Measurements from ENCODE around the gene HUNK. TPM values are rescaled to one million over a fixed set of nuclear protein-coding genes. Genes with fewer than 3 reads are reported as not detected.

Gene HUNK
- total and polyA plus RNA-seq, 2 of the 8 experiments (the other 6 are each of a cell fraction or from before 2014, with no cell fraction given), result 1.9 to 10.2 TPM

DNA sequence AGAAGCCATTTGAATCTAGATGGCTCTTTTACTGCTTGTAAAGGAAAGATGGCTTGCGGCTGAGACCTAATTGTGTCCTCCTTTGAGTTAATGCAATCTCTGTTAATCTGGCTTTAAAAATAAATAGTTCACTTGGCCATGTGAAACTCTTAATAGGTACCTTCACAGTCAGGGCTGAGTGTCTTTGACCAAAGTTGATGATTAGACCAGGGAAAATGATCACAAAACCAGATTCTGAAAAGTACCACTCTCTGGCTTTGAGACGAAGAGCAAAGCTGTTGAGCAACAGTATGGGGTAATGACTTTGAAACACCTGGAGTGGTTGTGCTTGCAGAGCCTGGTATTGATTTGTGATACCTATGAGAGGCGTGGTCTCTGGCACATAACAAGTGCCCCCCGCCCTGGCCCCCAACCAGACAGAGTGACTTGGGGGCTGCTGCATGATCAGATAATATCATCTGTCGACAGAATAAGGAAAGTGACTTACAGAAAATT is 4.7 kb downstream of the HUNK start:
- ChIA-PET CTCF (ENCODE audit: partially characterized antibody) (interaction anchor here (0.5 to 1.1 kb wide), 4 partner anchors 23 to 363 kb away, joined by 3 read pairs; no protein-coding TSS in a partner anchor), POLR2A (ENCODE audit: partially characterized antibody) (interaction anchor here (1.2 kb wide), 1 partner anchor 12 kb away, joined by 3 read pairs; no protein-coding TSS in a partner anchor)
- no peaks in the 10 kb centered on the region for H3K36me3 ChIP-seq (ENCODE audit: control insufficient read depth in 2 of 4, insufficient read depth in 4 of 4, low read length in 3 of 4)
- H2AK5ac ChIP-seq (ENCODE audit: low read depth, low read length), result no peak overlapping the region
- H3K79me1 ChIP-seq (ENCODE audit: low read depth, low read length), result peaks cover 3% of the 10 kb centered on the region; the same call in 1 of the 2 replicates
- DNase-seq (ENCODE audit: low read depth in 1 of 2, low spot score in 2 of 2), result no peak
- no peak overlapping the region for H4K91ac ChIP-seq (replicated peaks; ENCODE audit: insufficient read length, low read length)
- H3K4me3 ChIP-seq (ENCODE audit: extremely low read depth in 1 of 4, insufficient read depth in 2 of 4, low read depth in 3 of 4, low read length in 4 of 4), result no peak overlapping the region
- H2BK12ac ChIP-seq (ENCODE audit: low read depth, low read length), result no peak overlapping the region
- no peak overlapping the region for H2AFZ ChIP-seq (ENCODE audit: low read length)
- H2BK20ac ChIP-seq (ENCODE audit: low read length), result no peak overlapping the region
- H3K4me2 ChIP-seq (ENCODE audit: insufficient read depth in 1 of 2, low read depth in 2 of 2, low read length in 2 of 2), result no peak overlapping the region
- H3K27ac ChIP-seq (ENCODE audit: low read depth, low read length), result no peak overlapping the region
- H3K56ac ChIP-seq (replicated peaks; ENCODE audit: insufficient read length, low read depth, low read length), result no peak overlapping the region
- no peak overlapping the region for H3K9ac ChIP-seq (replicated peaks in 1 of 4; ENCODE audit: extremely low read depth in 1 of 4, low read depth in 3 of 4, low read length in 3 of 4)
- no peak overlapping the region for H3K14ac ChIP-seq (ENCODE audit: insufficient read length)
- peaks cover 0 to 31% of the 10 kb centered on the region in 2 experiments; a peak in 3 of 4 replicates for H3K79me2 ChIP-seq (ENCODE audit: control insufficient read depth in 1 of 2, insufficient read depth in 2 of 2, low read length in 2 of 2)
- WGBS, 2 experiments (ENCODE audit: extremely low coverage in 1 of 2, insufficient coverage in 1 of 2, insufficient read length in 1 of 2, insufficient replicate concordance in 2 of 2, low coverage in 1 of 2, low lambda C conversion rate in 2 of 2, missing lambda C conversion rate in 1 of 2), result 77% methylated on average over 5 of the region's 5 CpGs; no CpG with 5 or more reads in 1 of the 2 experiments
- FAIRE-seq, result no peak
- no peak overlapping the region for H4K8ac ChIP-seq (ENCODE audit: extremely low read depth, insufficient read depth, low read length)
- H2BK15ac ChIP-seq (ENCODE audit: low read length), result no peak overlapping the region
- H2BK120ac ChIP-seq (replicated peaks; ENCODE audit: low read depth, low read length), result no peak overlapping the region
- peaks cover 0 to 3% (median 0%) of the 10 kb centered on the region in 4 experiments; a peak in 3 of 7 replicates for H3K27me3 ChIP-seq (replicated peaks in 1 of 4; ENCODE audit: control insufficient read depth in 3 of 4, extremely low read depth in 1 of 4, insufficient read depth in 3 of 4, low read length in 3 of 4)
- no peak overlapping the region for H3K23ac ChIP-seq (ENCODE audit: insufficient read length)
- no peaks in the 10 kb centered on the region for H3K9me3 ChIP-seq (ENCODE audit: insufficient read depth in 2 of 2, low read depth in 1 of 2, low read length in 1 of 2)
- no peak overlapping the region for H2BK5ac ChIP-seq (ENCODE audit: low read depth, low read length)
- no peak overlapping the region for H3K18ac ChIP-seq (ENCODE audit: extremely low read depth, low read length)
- H3K23me2 ChIP-seq (ENCODE audit: low read depth, low read length), result peaks cover 15% of the 10 kb centered on the region; the same call in 1 of the 2 replicates
- peaks cover 0 to 2% of the 10 kb centered on the region in 2 experiments for H4K20me1 ChIP-seq (replicated peaks in 1 of 2; ENCODE audit: control insufficient read depth in 1 of 2, insufficient read depth in 2 of 2, low read length in 2 of 2)
- no peak overlapping the region for H4K5ac ChIP-seq (ENCODE audit: insufficient read length, low read depth, low read length)
- H3K4ac ChIP-seq (replicated peaks; ENCODE audit: insufficient read length, low read depth, low read length), result no peak overlapping the region
- peaks cover 4 to 20% (median 10%) of the 10 kb centered on the region in 4 experiments for H3K4me1 ChIP-seq (replicated peaks in 1 of 4; ENCODE audit: control insufficient read depth in 3 of 4, insufficient read depth in 4 of 4, low read length in 3 of 4)
- TF ChIP-seq ZNF274 (IDR thresholded peaks at IDR 0.05; ENCODE audit: borderline replicate concordance, extremely low read depth, low read length), result no peak
- TF ChIP-seq, protein P1, sequence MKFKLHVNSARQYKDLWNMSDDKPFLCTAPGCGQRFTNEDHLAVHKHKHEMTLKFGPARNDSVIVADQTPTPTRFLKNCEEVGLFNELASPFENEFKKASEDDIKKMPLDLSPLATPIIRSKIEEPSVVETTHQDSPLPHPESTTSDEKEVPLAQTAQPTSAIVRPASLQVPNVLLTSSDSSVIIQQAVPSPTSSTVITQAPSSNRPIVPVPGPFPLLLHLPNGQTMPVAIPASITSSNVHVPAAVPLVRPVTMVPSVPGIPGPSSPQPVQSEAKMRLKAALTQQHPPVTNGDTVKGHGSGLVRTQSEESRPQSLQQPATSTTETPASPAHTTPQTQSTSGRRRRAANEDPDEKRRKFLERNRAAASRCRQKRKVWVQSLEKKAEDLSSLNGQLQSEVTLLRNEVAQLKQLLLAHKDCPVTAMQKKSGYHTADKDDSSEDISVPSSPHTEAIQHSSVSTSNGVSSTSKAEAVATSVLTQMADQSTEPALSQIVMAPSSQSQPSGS (IDR thresholded peaks at IDR 0.05; ENCODE audit: low read length), result no peak
- no peak for TF ChIP-seq CBX5 (IDR thresholded peaks at IDR 0.05; ENCODE audit: low read depth, low read length)
- TF ChIP-seq, protein P2, sequence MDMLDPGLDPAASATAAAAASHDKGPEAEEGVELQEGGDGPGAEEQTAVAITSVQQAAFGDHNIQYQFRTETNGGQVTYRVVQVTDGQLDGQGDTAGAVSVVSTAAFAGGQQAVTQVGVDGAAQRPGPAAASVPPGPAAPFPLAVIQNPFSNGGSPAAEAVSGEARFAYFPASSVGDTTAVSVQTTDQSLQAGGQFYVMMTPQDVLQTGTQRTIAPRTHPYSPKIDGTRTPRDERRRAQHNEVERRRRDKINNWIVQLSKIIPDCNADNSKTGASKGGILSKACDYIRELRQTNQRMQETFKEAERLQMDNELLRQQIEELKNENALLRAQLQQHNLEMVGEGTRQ (IDR thresholded peaks at IDR 0.05; ENCODE audit: low read length), result no peak
- no peak for TF ChIP-seq GABPA (IDR thresholded peaks at IDR 0.05; ENCODE audit: borderline replicate concordance, insufficient read depth, low read length)
- TF ChIP-seq, protein P3, sequence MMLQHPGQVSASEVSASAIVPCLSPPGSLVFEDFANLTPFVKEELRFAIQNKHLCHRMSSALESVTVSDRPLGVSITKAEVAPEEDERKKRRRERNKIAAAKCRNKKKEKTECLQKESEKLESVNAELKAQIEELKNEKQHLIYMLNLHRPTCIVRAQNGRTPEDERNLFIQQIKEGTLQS (IDR thresholded peaks at IDR 0.05; ENCODE audit: insufficient read depth, low read depth, low read length), result no peak
- TF ChIP-seq YY1 (IDR thresholded peaks at IDR 0.05; ENCODE audit: low read depth, low read length), result no peak
- TF ChIP-seq MAFK (IDR thresholded peaks at IDR 0.05; ENCODE audit: low read depth, low read length), result no peak
